ENCODE data around the gene TVP23B. TPM values are rescaled to one million over a fixed set of nuclear protein-coding genes. Genes with fewer than 3 reads are reported as not detected.
"Not testable (repeated sequence)": the region's sequence is repeated elsewhere in the genome, so short reads cannot be mapped to it uniquely, and the experiment has no call there.

The TVP23B gene
- 30.3 and 32.4 TPM in 2 replicates for total RNA-seq

DNA sequence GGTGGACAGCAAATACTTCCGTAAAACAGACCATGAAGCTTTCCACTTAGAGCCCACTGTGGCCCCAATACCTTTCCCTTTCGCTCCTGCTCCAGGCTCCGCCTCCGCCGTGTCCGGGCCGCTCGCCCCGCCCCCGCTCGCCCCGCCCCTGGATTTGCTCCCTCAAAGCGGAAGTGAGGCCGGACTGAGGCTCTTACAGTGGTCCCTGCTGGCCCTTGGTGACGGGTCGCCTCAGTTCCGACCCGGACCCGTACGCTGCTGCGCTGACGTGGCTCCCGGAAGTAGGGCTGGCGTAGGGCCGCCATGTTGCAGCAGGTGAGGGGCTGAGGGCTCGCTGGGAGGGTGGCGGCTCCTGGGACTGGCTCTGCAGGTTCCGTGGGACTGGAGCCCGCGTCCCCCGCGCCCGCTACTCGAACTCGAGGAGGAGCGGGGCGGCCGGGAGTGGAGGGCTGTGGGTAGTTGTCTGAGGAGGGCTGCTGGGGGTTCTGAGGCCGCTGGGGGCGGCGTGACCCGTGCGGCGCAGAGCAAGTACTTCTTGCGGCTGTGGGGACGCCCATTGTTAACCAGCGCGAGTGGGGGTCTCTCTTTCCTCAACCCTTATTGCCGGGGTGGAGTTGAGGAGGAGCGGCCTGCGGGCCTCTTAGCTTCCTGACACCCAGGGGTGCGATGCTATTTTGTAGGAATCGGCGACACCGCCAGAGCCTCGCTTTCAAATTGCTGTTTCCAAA is at the start of gene TVP23B:
TVP23B (plus strand) TSS at position 193 of the 728 bp plus-strand sequence; CDS start at position 304, 111 bp downstream.
- intact Hi-C loops (cut with micrococcal nuclease) = loop anchor here (5.0 kb wide), 1 partner anchor 76 kb away; the partner anchor contains the start of gene PRPSAP2

DNA sequence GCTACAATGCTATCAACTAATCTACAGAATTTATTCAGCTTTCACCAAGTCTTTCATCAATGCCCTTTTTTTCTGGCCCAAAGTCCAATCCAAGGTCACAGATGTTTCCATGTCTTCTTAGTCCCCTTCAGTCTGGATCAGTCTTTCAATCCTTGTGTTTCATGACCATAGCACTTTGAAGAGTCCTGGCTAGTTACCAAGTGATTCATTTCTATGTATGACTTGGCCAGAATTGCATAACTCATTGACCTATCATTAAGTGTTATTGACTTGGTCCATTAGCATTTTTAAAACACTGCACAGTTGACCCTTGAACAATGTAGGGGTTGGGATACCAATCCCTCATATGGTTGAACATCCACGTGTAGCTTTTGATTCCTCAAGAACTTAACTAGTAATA is 48.5 kb upstream of the TVP23B start:
- intact Hi-C loops (cut with micrococcal nuclease) = not testable (repeated sequence)

DNA sequence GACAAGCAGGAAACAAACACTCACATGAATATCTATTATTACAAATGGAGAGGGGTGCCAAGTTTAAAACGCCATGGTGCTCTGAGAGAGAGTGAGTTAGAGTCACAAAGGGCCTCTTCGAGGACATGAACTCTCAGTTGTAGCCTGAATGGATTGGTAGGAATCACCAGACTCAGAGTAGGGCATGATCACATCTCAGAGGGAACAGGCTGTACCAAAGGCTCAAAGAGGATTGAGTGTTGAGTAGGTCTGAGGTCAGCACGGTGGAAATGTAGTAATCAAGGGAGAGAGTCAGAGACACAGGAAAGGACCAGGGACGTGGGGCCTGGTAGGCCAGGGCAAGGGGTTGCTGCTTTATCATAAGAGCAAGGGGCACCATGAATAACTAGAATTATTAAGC is 47.6 kb upstream of the TVP23B start:
- intact Hi-C loops (cut with micrococcal nuclease) = not testable (repeated sequence)

DNA sequence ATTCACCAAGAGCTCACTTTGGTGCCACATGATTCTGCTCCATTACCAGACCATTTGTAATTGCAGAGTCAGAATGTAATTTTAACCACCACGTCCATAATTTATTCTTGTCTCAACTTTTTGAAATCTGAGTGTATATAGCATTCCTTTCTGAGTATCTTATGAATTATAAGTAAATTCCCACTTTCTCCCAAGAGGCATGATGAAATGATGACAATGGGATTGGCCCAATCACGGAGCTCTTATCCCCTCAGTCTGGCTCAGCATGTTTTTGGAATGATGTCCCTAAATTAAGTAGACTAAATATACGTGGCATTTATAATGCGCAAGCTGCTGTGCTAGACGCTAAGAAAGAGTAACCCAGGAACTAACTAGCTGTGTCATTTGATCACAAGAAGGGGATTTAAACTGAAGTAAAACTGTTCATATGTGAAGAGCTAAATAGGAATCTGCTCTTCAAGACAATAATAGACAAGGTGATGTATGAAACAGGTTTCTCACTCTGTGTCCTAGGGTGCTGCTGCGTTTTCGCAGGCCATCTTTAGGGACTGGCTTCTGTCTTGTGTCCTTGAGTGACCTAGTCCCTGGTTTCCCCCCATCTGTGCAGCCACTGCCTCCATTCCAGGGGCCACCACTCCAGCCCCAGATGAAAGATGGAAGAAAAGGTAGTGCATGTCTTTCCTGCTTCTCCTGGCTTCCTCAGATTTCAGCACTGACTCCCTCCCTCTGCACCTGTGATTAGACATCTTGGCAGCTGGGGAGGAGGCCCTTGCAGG is 41.2 kb upstream of the TVP23B start:
- intact Hi-C loops (cut with micrococcal nuclease) = not testable (repeated sequence)

DNA sequence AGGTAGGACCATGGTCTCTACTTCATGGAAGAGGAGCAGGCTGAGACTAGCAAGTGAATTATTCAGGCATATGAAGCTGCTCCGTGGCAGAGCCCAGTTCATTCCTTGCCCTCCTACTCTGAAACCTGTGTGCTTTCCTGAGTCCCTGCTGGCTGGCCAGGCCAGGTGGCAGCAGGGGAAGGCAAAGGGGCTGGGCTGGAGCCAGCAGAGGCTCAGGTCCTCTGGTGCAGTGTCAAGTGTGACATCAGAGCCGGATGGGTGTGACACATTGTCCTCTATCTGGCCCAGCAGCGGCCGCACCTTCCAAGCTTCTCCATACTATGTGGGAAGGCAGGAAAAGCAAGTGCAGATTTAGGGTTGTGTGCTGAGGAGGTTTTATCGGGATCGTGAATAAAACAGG is 39.8 kb upstream of the TVP23B start:
- intact Hi-C loops (cut with micrococcal nuclease) = not testable (repeated sequence)

DNA sequence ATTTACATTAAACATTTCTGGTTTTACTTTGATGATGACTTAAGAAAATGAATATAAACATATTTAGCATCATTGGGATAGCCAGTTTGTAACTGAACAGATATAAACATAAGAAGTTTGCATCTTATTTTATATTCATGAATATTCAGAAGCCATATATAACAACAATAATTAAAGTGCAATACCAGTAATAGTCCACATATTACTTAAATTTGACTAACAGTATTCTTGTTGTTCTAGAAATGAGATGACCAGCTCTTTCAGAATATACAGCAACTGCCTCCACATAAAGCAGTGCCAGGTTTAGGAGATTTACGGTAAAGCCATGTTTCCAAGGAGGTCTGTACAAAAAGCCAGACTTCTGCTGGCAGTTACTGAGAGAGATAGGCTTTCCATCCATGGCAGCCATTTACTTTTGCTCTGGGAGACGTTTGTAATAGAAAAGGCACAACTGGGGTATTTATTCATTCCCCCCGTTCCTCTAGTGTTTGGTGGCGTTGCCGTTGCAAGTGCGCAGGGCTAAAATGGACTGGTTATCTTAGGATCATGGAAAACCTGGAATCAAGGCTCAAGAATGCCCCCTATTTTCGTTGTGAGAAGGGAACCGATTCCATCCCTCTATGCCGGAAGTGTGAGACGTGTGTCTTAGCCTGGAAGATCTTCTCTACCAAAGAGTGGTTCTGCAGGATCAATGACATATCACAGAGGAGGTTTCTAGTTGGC is 37.1 kb upstream of the TVP23B start, which contains the start of gene FBXW10:
FBXW10 (plus strand) TSS at position 356 of the 723 bp plus-strand sequence; CDS start at position 547, 191 bp downstream.
- intact Hi-C loops (cut with micrococcal nuclease) = not testable (repeated sequence)

DNA sequence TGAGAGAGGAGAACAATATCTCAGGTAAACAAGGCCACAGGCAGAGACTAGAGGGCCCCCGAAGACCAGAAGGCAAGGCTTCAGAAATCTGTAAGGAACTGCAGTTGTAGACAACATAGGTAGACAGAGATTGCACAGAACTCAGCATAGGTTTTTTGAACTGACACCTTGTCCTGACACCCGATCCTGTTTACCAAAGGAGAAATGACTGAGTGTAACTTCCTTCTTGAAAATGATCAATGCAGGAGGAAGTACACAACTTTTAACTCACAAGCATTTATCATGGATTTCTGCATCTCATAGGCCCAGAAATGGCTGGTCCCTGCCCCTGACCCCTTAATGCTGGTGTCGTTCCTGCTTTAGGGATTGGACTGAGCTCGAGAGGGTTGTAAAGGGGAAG is 36.3 kb upstream of the TVP23B start:
- intact Hi-C loops (cut with micrococcal nuclease) = not testable (repeated sequence)

DNA sequence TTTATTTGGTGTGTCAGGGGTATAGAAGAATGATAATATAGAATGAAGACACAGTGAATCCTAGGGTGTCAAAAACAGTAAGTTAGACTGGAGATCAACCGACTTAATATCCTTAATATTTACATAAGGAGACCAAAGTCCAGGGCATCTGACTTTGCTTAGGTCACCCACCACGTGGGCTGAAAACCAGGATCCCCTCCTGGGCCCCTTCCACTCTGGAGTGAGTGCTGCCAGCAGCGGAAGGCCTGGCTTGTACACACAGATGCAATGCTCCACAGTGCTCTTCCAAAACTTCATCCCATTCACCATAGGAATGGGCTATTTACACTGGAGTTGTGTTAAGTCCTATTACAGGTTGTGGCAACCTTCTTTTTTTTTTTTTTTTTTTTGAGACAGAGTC is 34.4 kb upstream of the TVP23B start:
- intact Hi-C loops (cut with micrococcal nuclease) = not testable (repeated sequence)

DNA sequence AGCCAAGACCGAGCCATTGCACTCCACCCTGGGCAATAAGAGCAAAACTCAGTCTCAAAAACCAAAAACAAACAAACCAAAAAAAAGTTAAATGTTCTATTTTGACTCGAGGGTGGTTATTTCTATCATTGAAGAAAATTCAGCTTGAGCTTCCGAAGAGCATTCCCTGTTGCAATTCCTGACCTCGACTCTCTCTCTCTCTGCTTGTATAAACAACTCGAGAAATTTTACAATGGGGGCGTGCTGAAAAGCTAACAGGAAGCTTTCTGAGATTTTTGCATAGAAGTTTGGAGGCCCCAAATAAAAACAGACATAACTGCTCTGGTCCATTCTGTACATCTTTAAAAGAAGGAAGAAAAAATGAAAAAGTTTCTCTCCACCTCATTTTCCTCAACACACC is 33.5 kb upstream of the TVP23B start:
- intact Hi-C loops (cut with micrococcal nuclease) = not testable (repeated sequence)

DNA sequence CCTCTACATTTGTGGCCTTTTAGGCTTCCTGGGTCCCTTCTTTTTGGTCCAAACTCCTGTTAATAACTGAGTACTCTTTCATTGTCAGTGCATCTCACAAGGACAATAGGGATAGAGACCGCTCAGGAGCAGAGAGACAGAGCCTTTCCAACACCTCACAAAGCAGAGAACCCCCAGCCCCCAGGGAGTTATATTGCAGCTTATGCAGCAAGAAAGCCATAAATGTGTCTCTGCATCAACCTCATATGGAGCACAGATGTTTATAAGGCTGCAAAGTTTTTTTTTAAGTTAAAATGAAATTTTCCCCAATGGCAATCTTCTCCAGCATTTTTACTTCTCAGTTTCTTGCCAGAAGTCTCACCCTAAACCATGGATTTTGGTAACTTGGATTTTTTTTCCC is 30.7 kb upstream of the TVP23B start:
- intact Hi-C loops (cut with micrococcal nuclease) = not testable (repeated sequence)

DNA sequence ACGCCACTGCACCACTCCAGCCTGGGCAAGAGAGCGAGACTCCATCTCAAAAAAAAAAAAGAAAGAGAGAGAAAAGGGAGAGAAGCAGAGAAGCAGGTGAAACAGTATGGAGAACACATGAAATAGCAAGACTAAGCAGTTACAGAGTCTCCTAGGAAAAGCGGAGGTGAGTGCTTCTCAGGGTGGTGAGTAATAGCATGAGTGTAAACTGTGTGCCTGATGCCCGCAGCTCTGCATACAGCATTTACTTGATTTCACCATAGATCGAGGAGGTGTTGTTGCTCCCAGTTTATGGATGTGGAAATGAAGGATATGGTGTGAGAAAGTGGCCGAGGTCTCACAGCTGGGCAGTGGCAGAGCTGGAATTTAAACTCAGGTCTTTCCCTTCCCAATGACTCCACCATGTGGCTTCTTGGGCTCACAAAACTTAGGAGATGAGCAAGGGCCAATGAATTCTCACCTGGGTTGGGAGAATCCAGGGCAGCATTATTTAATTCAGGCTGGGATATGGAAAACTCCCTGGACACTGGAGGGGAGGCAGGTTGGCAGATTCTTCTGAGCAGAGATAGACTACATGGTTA is 27.1 kb upstream of the TVP23B start:
- intact Hi-C loops (cut with micrococcal nuclease) = not testable (repeated sequence)

DNA sequence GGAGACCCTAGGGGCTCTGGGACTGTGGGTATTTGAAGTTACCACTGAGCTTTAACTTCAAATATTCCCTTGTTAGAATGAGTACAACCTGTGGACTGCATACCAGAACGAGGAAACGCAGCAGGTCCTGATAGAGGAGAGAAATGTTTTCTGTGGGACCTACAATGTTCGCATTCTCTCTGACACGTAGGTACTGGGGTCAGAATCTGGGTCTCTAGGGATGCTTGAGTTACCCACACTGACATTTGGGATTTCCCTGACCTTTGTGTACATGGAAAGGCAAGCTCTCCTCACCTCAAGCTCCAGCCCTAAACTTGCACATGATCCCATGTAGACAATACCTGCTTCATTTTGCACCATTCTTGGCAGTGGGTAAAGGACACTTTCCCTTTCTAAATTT is 25.0 kb upstream of the TVP23B start:
- intact Hi-C loops (cut with micrococcal nuclease) = not testable (repeated sequence)

DNA sequence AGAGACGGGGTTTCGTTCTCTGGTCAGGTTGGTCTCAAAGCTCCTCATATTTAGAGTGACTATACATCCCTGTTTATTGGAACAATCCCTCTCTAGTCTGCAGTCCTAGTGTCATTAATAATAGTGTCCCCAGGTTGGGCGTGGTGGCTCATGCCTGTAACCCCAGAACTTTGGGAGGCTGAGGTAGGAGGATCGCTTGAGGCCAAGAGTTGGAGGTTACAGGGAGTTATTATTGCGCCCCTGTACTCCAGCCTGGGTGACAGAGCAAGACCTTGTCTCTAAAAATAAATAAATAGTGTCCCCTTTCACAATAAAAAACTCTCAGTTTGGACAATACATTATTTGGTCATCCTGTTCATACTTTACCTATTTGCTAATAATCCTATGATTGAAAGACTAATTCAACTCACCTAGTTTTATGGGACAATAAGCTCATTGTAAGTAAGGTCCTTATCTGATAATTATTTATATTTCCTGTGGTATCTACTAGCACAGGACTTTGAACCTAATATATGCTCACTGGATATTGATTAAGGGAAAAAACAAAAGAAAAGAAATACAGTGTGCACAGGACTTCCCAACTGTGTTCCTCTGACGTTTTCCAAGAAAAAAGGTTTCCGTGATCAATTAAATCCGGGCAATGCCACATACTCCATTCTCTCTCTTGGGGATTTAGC is 23.5 kb upstream of the TVP23B start:
- intact Hi-C loops (cut with micrococcal nuclease) = not testable (repeated sequence)

DNA sequence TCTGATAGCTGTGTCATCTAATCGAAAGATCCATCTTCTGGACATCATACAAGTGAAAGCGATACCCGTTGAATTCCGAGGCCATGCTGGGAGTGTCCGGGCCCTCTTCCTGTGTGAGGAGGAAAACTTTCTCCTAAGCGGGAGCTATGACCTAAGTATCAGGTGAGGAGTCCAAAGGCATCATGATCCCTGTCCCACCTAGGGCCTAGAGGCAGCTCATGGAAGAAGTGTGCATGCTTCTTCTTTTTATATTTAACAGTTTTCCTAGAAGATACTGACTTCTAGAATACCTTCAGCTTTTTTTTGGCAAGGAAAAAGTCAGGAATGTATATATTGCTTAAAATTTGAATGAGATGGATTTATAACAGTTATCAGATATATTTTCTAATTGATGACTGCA is 22.6 kb upstream of the TVP23B start:
- intact Hi-C loops (cut with micrococcal nuclease) = not testable (repeated sequence)

DNA sequence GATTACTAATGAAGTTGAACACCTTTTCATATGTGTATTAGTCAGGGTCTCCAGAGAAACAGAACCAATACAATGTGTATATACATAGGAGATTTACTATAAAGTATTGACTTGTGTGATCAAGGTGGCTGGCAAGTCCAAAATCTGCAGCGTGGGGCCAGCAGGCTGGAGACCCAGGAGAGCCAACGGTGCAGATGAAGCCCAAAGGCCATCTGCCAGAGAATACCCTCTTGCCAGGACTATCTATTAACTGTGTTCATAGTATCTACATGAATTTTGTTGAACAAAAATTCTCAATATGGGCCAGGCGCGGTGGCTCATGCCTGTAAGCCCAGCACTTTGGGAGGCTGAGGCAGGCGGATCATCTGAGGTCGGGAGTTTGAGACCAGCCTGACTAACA is 20.8 kb upstream of the TVP23B start:
- intact Hi-C loops (cut with micrococcal nuclease) = not testable (repeated sequence)

DNA sequence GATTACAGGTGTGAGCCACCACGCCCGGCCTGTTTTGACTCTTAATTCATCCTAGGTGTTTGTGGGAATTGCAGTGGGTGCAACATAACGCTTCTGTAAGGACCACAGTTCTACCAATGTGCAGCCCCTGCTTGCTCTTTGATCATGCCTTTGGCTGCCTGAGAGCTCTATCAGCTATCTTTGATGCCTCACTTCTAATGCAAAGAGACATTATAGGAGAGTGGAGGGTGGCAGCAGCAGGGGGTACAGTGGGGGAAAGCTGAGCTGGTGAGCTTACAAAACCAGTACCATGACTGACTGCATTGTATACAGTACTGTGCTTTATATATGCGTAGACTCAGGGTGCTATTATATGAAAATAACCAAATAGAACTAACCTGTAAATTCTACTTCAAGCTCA is 10.4 kb upstream of the TVP23B start:
- intact Hi-C loops (cut with micrococcal nuclease) = not testable (repeated sequence)

DNA sequence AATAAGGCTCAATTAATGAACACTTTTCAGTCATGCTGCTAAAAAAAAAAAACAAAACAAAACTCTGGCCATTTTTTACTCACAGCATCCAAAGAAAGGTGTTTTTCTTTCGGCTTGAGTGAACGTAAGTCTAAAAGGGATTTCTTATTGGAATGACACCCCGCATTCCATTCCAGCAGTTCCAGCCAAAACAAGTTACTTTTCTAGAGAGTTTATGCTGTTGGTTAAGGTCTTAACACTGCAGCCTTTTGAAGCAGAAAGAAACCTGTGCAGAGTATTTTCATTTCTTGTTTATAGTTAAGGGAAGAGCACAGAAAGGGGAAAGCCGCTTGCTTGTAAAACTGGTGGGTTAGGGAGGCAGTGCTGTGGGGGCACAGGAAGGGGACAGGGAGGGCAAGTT is 9.9 kb upstream of the TVP23B start:
- intact Hi-C loops (cut with micrococcal nuclease) = not testable (repeated sequence)

DNA sequence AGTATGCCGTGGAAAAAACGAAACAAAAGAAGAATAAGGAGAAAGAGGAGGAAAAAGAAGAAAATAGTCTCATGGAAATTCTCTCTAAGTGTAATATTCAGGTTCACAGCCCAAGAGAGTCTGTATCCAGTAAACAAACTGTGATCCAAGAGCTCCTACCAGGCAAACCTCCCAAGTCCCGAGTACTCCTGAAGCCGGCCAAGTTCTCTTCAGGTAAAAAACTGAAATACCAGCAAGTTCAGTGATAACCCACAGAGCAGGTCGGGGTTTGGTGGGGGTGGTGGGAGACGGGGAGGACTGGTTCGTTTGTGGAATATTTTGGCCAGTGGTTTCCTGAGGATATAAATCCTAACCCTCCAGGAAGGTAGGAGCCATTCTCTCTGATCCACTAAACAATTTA is 8.5 kb upstream of the TVP23B start:
- intact Hi-C loops (cut with micrococcal nuclease) = no loop called here

DNA sequence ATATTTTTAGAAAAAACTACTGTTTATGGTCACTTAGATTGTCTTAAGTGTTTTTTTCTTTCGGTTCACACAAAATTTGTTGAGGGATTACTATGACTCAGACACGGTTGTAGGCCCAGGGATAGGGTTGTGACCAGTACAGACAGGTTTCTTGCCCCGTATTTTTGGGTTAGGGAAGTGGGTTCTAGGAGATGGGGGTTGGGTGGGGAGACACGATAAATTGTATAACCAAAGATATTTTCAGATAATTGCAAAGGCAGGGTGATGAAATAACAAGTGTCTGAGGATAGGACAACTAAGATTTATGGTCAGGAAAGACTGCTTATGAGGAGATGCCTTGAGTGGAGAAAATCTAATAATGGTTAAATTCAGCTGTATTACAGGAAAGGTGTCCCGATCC is 822 bp downstream of the TVP23B start:
- intact Hi-C loops (cut with micrococcal nuclease) = loop anchor here (5.0 kb wide), 1 partner anchor 75 kb away; the partner anchor contains the start of gene PRPSAP2

DNA sequence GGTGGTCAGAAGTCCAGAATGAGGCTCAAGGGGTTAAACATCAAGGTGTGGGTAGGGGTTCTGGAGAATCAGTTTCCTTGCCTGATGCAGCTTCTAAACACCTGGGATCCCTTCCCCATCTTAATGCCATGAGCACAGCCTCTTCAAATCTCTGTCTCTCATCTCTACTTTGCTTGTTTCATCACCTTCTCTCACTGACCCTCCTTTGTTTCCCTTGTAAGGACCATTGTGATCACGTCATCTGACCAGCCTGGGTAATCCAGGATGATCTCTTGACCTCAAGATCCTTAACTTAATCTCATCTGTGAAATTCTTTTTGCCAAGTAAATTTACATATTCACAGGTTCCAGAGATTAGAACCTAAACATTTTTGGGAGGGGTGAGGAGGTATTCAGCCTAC is 5.0 kb downstream of the TVP23B start:
- intact Hi-C loops (cut with micrococcal nuclease) = not testable (repeated sequence)

DNA sequence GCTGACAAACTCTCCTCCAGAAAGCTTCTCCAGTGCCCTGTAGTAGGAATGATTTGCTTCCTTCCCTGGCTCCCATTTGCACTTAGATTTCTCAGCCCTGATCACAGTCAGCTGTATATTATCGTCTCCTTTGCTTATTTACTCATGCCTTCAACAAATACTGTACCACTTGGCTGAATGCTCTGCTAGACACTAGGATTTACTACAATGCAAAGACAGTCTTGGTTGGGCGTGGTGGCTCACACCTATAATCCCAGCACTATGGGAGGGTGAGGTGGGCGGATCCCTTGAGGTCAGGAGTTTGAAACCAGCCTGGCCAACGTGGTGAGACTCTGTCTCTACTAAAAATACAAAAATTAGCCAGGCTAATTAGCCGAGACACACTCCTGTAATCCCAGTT is 5.9 kb downstream of the TVP23B start:
- intact Hi-C loops (cut with micrococcal nuclease) = not testable (repeated sequence)

All from T-helper 2 cell treated with Interferon-gamma antibody and Interleukin-4, amounts not matched to agents 100 ng/mL and 5 ng/mL, for 36 hours (primary cell).